ENCODE measurements around the gene FIZ1.

DNA sequence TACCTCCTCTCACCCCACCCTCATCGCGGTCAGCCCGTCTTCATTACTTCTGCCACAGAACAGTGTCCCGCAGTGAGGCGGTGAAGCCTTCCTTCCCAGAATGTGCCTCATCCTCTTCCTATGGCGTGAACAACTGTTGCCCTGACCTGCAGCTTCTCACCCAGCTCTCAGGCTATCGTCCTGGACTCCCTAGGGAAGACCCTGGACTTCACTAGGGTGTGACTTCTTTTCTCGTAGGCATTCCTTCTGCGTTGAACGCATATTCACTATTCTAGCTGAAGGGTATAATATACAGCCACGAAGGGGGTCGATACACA lies 7.1 kb upstream of the FIZ1 start:
- TF ChIP-seq CHD1 (IDR thresholded peaks at IDR 0.05; ENCODE audit: low read depth, low read length): no peak
- TF ChIP-seq, protein P1, sequence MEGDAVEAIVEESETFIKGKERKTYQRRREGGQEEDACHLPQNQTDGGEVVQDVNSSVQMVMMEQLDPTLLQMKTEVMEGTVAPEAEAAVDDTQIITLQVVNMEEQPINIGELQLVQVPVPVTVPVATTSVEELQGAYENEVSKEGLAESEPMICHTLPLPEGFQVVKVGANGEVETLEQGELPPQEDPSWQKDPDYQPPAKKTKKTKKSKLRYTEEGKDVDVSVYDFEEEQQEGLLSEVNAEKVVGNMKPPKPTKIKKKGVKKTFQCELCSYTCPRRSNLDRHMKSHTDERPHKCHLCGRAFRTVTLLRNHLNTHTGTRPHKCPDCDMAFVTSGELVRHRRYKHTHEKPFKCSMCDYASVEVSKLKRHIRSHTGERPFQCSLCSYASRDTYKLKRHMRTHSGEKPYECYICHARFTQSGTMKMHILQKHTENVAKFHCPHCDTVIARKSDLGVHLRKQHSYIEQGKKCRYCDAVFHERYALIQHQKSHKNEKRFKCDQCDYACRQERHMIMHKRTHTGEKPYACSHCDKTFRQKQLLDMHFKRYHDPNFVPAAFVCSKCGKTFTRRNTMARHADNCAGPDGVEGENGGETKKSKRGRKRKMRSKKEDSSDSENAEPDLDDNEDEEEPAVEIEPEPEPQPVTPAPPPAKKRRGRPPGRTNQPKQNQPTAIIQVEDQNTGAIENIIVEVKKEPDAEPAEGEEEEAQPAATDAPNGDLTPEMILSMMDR (conservative IDR thresholded peaks at IDR 0.05; ENCODE audit: low read depth, low read length): no peak
- no peak for TF ChIP-seq RAD21 (IDR thresholded peaks at IDR 0.05; ENCODE audit: low read length)
- no peak for TF ChIP-seq POLR2A (IDR thresholded peaks at IDR 0.05; ENCODE audit: low read depth, low read length)
- TF ChIP-seq MXI1 (IDR thresholded peaks at IDR 0.05; ENCODE audit: borderline replicate concordance, low read depth, low read length): no peak
- TF ChIP-seq, protein P2, sequence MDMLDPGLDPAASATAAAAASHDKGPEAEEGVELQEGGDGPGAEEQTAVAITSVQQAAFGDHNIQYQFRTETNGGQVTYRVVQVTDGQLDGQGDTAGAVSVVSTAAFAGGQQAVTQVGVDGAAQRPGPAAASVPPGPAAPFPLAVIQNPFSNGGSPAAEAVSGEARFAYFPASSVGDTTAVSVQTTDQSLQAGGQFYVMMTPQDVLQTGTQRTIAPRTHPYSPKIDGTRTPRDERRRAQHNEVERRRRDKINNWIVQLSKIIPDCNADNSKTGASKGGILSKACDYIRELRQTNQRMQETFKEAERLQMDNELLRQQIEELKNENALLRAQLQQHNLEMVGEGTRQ (IDR thresholded peaks at IDR 0.05; ENCODE audit: low read depth, low read length): no peak
- no peak for TF ChIP-seq RCOR1 (IDR thresholded peaks at IDR 0.05; ENCODE audit: insufficient replicate concordance, low read length)
- no peak for TF ChIP-seq CEBPB (IDR thresholded peaks at IDR 0.05; ENCODE audit: low read depth, low read length)
